GM12875 (cell line): ENCODE measurements around the gene PDE4D.

Experiments
- H3K4me3 ChIP-seq: one replicate; pipeline ENCODE4 v1.5.1; 2011; ENCODE audit warnings: low read depth, low read length, control low read depth
- TF ChIP-seq, protein P1 (sequence below): IDR thresholded peaks from 2 replicates; pipeline ENCODE4 v1.5.1; 2011; ENCODE audit warnings: low read depth, mild to moderate bottlenecking, control low read depth, inconsistent platforms, low read length, moderate library complexity, borderline replicate concordance; ENCODE audit not compliant: insufficient read depth

Gene PDE4D

DNA sequence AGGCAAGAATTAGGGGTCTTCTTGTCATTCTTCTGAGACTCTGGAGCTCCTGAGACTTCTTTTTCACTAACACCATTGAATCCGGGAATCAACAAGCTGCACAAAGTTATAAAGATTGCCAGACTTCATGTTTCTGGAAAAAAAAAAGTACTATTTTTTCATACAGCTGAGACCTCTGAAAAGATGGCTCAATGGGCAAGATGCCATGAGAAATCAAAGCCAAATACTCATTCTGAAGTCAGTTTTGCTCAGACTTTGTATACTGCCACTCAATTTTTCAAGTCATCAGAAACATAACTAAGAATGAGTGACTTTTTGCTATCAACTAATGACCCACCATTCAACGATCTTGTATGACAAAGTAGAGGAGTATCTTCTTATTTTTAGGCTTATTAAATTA, 798.7 kb downstream of the PDE4D start:
- TF ChIP-seq, protein P1, sequence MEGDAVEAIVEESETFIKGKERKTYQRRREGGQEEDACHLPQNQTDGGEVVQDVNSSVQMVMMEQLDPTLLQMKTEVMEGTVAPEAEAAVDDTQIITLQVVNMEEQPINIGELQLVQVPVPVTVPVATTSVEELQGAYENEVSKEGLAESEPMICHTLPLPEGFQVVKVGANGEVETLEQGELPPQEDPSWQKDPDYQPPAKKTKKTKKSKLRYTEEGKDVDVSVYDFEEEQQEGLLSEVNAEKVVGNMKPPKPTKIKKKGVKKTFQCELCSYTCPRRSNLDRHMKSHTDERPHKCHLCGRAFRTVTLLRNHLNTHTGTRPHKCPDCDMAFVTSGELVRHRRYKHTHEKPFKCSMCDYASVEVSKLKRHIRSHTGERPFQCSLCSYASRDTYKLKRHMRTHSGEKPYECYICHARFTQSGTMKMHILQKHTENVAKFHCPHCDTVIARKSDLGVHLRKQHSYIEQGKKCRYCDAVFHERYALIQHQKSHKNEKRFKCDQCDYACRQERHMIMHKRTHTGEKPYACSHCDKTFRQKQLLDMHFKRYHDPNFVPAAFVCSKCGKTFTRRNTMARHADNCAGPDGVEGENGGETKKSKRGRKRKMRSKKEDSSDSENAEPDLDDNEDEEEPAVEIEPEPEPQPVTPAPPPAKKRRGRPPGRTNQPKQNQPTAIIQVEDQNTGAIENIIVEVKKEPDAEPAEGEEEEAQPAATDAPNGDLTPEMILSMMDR = no peak
- H3K4me3 ChIP-seq = no peak overlapping the region

DNA sequence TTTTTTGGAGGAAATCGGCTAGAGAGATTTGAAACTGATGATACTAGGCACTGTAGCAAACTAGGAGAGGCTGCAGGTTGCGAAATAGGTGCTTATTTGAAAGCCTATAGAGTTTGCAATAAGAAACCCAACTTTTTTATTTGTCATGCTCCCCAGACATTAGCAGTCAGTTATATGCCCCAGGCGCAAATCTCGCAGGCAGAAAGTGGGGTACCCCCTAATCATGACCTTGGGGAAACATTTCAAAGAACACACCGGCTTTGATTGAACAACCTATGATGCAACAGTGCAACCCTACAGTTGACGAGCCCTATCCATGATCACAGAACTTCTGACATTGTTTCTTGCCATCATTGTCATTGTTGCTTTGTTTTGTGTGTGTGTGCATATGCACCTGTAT, 800.2 kb downstream of the PDE4D start:
- H3K4me3 ChIP-seq = no peak overlapping the region
- TF ChIP-seq, protein P1 = no peak

DNA sequence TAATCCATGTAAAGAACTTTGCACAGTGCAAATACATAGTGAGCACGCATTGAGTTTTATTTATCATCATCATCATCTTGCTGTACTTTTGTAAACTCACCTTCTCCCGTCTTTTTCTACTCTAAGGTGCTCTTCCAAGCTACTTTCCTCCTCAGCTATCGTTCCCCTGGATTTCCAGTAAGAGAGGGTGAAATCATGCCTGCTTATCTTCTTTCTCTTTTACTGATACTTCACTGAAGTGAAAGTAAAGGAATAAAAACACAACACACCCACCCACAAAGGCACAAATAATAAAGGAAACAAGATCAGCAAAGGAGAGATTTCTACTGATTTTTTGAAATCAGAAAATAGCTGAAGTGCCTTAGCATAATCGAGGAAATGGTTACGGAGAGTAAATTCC, 800.8 kb downstream of the PDE4D start:
- no peak overlapping the region for H3K4me3 ChIP-seq
- TF ChIP-seq, protein P1 = no peak

DNA sequence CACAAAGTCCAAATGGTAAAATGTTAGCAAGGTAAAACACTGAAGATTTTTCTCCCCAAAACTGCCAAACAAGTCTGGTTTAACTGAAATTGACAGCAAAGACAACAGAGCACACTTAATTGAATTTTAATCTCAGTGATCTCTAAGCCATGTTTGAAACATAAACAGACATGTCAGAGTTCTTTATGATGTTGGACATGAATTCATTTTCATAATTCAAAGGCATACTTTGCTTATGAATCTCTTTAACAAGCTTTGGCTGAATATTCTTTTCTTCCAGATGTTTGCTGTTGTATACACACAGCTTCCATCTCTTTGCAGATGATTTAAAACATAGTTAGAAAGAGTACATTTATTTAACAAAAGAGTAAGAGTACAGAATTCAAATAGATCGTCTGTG, 801.6 kb downstream of the PDE4D start:
- TF ChIP-seq, protein P1 = no peak
- H3K4me3 ChIP-seq = no peak overlapping the region

DNA sequence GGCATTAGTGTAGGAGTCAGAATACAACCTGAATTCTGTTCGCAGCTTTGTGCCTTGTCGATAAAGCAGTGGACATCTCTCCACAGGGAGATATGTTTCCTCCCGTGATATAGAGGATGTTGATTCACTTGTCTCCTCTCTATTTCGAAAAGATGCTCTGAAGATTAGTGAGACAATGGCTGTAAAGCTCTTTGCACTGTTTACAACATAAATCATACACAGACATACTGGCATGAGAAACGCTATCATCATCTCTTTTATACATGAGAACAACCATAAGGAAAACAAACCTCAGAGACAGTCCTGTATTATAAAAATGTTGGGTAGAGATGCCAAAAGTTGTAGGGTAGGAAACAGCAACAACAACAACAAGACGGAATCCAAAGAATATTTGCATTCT, 803.2 kb downstream of the PDE4D start:
- no peak overlapping the region for H3K4me3 ChIP-seq
- TF ChIP-seq, protein P1 = no peak

DNA sequence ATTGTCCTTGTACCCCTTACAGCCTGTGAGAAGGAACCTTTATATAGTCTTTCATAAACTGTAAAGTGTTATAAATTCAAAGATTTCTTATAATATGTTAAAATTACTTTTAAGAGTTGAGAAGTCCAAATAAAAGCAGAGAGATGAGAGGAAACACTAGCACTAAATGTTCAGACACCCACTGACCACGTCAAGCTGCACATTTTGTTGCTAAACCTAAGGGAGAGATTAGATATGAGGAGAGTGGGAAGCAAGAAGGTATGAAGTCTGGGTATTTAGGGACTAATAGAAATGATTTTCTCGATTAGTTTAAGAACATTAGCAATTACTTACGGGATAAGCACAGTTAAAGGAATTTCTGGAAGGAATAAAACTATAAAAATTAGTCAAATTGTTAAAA, 803.8 kb downstream of the PDE4D start:
- H3K4me3 ChIP-seq = no peak overlapping the region
- TF ChIP-seq, protein P1 = no peak

DNA sequence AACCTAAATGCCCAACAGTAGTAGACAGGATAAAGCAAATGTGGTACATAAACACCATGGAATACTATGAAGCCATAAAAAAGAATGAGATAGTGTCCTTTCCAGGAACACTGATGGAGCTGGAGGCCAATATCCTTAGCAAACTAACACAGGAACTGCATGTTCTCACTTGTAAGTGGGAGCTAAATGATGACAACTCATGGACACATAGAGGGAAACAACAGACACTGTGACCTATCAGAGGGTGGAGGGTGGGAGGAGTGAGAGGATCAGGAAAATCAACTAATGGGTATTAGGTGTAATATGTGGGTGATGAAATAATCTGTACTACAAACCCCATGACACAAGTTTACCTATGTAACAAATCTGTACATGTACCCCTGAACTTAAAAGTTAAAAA, 805.0 kb downstream of the PDE4D start:
- no peak overlapping the region for H3K4me3 ChIP-seq
- TF ChIP-seq, protein P1 = no peak
